Upper lobe of right lung (tissue), 1 donor: Measurements from ENCODE around the gene DAPK2. TPM values are rescaled to one million over a fixed set of nuclear protein-coding genes. Genes with fewer than 3 reads are reported as not detected.

Experiments
- ATAC-seq: fragments of 200-7000 bp; cut with Tn5 transposase; one replicate; pipeline ENCODE4 v1.9.1; 2020; ENCODE audit warnings: mild to moderate bottlenecking, moderate library complexity
- DNase-seq: peaks from one replicate; pipeline ENCODE4 v3.0.0-alpha.2; 2020
- H3K27ac ChIP-seq: fragments of 200-600 bp; one replicate; pipeline ENCODE4 v1.8.0; 2022
- H3K27me3 ChIP-seq: fragments of 200-600 bp; one replicate; pipeline ENCODE4 v1.8.0; 2022; ENCODE audit warnings: mild to moderate bottlenecking
- H3K36me3 ChIP-seq: fragments of 200-600 bp; one replicate; pipeline ENCODE4 v1.8.0; 2022
- H3K4me1 ChIP-seq: fragments of 200-600 bp; one replicate; pipeline ENCODE4 v1.8.0; 2022
- H3K4me3 ChIP-seq: fragments of 200-600 bp; one replicate; pipeline ENCODE4 v1.8.0; 2022; ENCODE audit warnings: mild to moderate bottlenecking
- H3K9me3 ChIP-seq: fragments of 200-600 bp; one replicate; pipeline ENCODE4 v1.8.0; 2022
- CTCF ChIP-seq: fragments of 200-600 bp; IDR thresholded peaks from one replicate; pipeline ENCODE4 v1.8.0; 2022; ENCODE audit warnings: antibody characterized with exemption
- intact Hi-C: fragments of 100-400 bp; cut with DNase I; formaldehyde crosslinking; loops from one replicate; pipeline ENCODE4 v1.11.0; 2022
- total RNA-seq: library from RNA; stranded (reverse); fragmentation: NEBNext Ultra II Directional; extraction: Animal tissue kit (Norgen Biotek cat#: 25700); gene quantifications from one replicate; pipeline ENCODE4 v1.2.1, GENCODE V29; 2021
- donor health status: DM: no; HTN: yes; CAD: no; lungs with severe emphysema.

DAPK2 gene
- total RNA-seq, 1 donor from 2014 or later, result 73.3 TPM

- H3K4me3 ChIP-seq, result no peak overlapping the region
- H3K27ac ChIP-seq, result peak overlapping the region; percentile 47
- DNase-seq (no peak), ATAC-seq (peak; percentile 86)
- no peaks in the 10 kb centered on the region for H3K27me3 ChIP-seq
- intact Hi-C loops, result no loop called here
- H3K4me1 ChIP-seq, result peaks cover 44% of the 10 kb centered on the region
- no peaks in the 10 kb centered on the region for H3K36me3 ChIP-seq
- TF ChIP-seq CTCF, result no peak
- no peaks in the 10 kb centered on the region for H3K9me3 ChIP-seq
Measured at GRCh38 chr15:64010719-64011118, 35.6 kb downstream of the DAPK2 start.

GRCh38 chr15:64009798-64010261 lies 36.5 kb downstream of the DAPK2 start:
- no peaks in the 10 kb centered on the region for H3K9me3 ChIP-seq
- peak overlapping the region; percentile 47 for H3K27ac ChIP-seq

GRCh38 chr15:64009241-64009640 lies 37.0 kb downstream of the DAPK2 start:
- H3K4me1 ChIP-seq, result peaks cover 44% of the 10 kb centered on the region
- no peaks in the 10 kb centered on the region for H3K27me3 ChIP-seq
- intact Hi-C loops, result no loop called here
- DNase-seq, result no peak
- H3K36me3 ChIP-seq, result no peaks in the 10 kb centered on the region
- H3K9me3 ChIP-seq, result no peaks in the 10 kb centered on the region
- ATAC-seq, result no peak
- H3K27ac ChIP-seq, result peak overlapping the region; percentile 47
- no peak for TF ChIP-seq CTCF
- no peak overlapping the region for H3K4me3 ChIP-seq

More at GRCh38 chr15:64009798-64010261, 36.5 kb downstream of the DAPK2 start:
- intact Hi-C loops, result no loop called here
- ATAC-seq, result no peak
- Histone ChIP-seq H3K4me3 (no peak overlapping the region), H3K27me3 (no peaks in the 10 kb centered on the region), H3K4me1 (peaks cover 44% of the 10 kb centered on the region), H3K36me3 (no peaks in the 10 kb centered on the region)
- TF ChIP-seq CTCF, result no peak
- DNase-seq, result no peak

GRCh38 chr15:64008177-64008576 lies 38.1 kb downstream of the DAPK2 start:
- intact Hi-C loops, result no loop called here
- no peak for ATAC-seq
- no peak overlapping the region for H3K4me3 ChIP-seq
- DNase-seq, result no peak
- no peaks in the 10 kb centered on the region for H3K27me3 ChIP-seq
- no peak for TF ChIP-seq CTCF
- H3K27ac ChIP-seq, result no peak overlapping the region
- H3K4me1 ChIP-seq, result peaks cover 41% of the 10 kb centered on the region
- no peaks in the 10 kb centered on the region for H3K9me3 ChIP-seq
- H3K36me3 ChIP-seq, result no peaks in the 10 kb centered on the region

- intact Hi-C loops, result no loop called here
- Histone ChIP-seq H3K36me3 (no peaks in the 10 kb centered on the region), H3K27ac (no peak overlapping the region), H3K9me3 (no peaks in the 10 kb centered on the region), H3K4me3 (no peak overlapping the region), H3K4me1 (peaks cover 29% of the 10 kb centered on the region), H3K27me3 (no peaks in the 10 kb centered on the region)
- DNase-seq, result no peak
- no peak for TF ChIP-seq CTCF
- no peak for ATAC-seq
Measured at GRCh38 chr15:64006642-64007041, 39.6 kb downstream of the DAPK2 start.

GRCh38 chr15:64004587-64004986 lies 41.7 kb downstream of the DAPK2 start:
- DNase-seq (no peak), ATAC-seq (peak; percentile 51)
- Histone ChIP-seq H3K9me3 (no peaks in the 10 kb centered on the region), H3K27me3 (no peaks in the 10 kb centered on the region), H3K36me3 (no peaks in the 10 kb centered on the region), H3K4me3 (no peak overlapping the region), H3K27ac (no peak overlapping the region), H3K4me1 (peaks cover 12% of the 10 kb centered on the region)
- TF ChIP-seq CTCF, result no peak
- intact Hi-C loops, result no loop called here
